T-helper 1 cell (primary cell): ENCODE measurements around the gene USP47.
A peak's percentile ranks its signal among the peaks of the same experiment; 100 is the strongest.

Experiments used
- DNase-seq, 5 donors: peaks; one replicate each; pipeline ENCODE4 v3.0.0-alpha.2; 2012 to 2020
- total RNA-seq, 4 donors: gene quantifications; one replicate each; lab custom pipeline; 2026; lab: John Stamatoyannopoulos, UW

The USP47 gene, protein sequence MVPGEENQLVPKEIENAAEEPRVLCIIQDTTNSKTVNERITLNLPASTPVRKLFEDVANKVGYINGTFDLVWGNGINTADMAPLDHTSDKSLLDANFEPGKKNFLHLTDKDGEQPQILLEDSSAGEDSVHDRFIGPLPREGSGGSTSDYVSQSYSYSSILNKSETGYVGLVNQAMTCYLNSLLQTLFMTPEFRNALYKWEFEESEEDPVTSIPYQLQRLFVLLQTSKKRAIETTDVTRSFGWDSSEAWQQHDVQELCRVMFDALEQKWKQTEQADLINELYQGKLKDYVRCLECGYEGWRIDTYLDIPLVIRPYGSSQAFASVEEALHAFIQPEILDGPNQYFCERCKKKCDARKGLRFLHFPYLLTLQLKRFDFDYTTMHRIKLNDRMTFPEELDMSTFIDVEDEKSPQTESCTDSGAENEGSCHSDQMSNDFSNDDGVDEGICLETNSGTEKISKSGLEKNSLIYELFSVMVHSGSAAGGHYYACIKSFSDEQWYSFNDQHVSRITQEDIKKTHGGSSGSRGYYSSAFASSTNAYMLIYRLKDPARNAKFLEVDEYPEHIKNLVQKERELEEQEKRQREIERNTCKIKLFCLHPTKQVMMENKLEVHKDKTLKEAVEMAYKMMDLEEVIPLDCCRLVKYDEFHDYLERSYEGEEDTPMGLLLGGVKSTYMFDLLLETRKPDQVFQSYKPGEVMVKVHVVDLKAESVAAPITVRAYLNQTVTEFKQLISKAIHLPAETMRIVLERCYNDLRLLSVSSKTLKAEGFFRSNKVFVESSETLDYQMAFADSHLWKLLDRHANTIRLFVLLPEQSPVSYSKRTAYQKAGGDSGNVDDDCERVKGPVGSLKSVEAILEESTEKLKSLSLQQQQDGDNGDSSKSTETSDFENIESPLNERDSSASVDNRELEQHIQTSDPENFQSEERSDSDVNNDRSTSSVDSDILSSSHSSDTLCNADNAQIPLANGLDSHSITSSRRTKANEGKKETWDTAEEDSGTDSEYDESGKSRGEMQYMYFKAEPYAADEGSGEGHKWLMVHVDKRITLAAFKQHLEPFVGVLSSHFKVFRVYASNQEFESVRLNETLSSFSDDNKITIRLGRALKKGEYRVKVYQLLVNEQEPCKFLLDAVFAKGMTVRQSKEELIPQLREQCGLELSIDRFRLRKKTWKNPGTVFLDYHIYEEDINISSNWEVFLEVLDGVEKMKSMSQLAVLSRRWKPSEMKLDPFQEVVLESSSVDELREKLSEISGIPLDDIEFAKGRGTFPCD (N-terminal part only)
- total RNA-seq = 165 to 201 (median 174) reads per million in 4 donors

DNA sequence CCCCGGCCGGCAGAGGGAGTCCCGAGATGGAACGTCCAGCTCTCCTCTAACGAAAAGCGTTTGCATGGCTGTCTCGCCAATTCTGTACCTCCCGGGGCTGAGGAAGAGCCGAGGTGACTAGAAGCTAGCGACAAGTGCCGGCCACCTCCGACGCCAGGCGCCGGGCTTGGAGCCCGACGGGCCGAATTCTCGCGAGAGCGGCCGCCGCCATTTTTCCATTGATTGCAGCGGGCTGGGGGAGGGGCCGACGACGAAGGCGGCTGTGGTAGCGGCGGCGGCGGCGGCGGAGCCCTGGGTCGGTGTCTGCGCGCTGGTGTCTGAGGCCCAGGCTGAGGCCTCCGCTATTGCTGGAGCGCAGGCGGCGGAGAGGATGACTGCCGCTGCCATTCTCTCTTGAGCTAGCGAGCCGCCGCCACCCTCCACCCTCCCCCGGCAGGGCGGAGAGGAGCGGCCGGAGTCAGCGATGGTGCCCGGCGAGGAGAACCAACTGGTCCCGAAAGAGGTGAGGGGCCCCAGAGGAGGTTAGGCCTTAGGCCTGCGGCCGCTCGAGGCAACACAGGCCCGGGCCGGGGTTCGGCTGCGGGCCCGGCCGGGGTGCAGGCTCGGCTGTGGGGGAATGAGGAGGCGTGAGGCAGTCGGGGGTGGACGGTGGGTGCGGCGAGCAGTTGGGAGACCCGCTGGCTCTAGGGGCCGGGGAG lies at the start of gene USP47:
TSS of gene USP47 (plus strand) at position 250 of the 698 bp plus-strand sequence. CDS start at position 464, 214 bp downstream.
- DNase-seq = peak; percentile 85 to 94 (median 92)

DNA sequence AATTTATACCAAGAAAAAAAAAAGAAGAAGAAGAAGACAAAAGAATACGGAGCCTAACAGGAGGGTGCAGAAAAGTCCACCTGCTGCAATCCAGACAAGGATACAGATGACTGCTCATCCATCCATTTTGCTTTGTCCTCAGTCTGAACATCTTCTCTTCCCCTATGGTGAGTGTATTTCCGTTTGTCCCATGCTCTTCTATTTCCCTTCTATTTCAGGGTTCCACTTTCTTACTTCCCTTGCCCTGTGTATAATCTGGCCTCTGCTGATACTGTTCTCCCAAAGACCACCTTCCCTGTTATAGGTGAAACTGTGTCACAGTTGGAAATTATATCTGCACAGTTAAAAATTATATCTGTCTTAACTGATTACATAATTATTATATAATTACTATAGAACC lies 48.7 kb upstream of the USP47 start:
- DNase-seq = no peak

DNA sequence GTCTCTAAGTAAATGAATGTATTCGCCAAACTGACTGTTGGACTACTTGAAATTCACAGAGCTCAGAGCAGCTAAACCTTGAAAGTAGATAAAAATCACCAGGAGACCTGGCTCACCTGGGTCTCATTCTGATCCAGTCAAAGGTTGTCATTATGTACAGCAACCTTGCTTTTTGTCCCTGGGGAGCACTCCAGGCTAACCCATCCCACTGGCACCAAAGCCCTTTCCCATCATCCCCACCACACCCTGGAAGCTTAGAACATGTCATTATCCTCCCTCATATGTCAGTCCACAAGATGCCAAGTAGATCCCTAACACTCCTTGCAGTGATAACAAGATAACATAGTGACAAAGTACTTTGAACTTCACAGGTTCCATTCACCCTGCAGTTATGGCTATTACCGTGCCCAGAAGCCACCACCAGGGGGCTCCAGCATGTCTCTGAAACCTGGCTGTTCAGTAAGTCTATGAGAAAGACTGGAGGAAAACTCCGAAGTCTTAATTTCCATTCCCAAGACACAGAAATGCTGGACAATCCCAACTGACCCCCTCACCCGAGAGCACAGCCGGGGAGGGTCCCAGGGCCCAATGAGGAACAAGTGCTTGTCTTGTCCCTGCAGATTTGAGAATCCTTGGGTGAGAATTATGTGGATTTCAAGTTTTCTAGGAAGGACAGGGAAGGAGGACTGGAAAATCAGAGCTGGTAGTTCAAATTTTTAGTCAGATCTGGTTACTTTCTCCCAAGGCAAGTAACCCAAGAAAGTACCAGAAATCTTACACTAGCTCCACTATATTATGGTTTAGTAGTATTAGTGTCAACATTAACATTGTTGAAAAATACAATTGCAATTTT lies 43.0 kb upstream of the USP47 start:
- DNase-seq = peak; percentile 47 to 65 (median 63)

DNA sequence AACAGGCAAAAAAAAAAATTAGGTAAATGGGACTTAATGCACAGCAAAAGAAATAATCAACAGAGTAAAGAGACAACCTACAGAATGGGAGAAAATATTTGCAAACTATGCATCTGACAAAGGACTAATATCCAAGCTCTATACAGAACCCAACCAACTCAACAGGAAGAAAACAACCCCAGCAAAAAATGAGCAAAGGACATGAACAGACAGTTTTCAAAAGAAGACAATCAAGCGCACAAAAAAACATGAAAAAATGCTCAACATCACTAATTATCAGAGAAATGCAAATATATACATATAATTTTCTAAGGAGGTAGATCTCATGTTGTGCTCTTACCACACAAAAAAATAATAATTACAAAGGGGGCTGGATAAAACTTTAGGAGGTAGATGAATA lies 36.5 kb upstream of the USP47 start:
- DNase-seq = no peak

DNA sequence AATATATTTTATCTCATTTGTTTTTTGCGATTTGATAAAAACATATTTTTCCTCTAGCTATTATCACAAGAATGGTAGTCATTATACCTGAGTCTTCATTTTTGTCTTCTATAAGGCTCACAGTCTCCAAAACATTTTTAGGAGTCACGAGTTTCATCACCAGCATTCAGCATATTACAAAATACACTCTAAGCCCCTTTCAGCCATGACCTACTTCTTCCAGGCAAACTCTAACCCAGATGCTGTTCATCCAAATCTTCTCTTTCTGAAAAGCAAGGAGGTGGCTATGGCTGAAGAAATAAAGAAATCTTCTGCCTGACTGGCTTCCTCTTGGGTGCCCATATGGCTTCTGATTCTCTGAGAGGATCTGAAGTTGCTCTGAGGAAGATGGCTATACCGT lies 35.7 kb upstream of the USP47 start:
- no peak for DNase-seq

DNA sequence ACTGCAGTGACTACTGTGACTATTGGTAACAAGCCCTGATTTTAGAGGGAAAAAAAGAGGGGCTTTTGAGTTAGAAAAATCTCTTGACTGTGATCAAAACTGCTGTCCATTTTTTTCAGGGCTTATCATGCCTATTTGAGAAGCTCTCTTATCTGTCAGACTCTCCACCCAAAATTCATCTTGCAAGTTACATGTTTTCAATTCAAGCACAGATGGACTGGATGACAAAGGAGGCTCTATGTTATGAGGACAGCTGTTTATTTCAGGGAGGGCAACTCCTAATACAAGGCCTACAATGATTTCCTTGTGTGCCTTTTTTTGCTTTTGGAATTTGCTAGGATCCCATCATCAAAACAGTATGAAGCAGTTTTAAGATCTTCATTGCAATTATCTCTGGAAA lies 35.2 kb upstream of the USP47 start:
- no peak for DNase-seq

DNA sequence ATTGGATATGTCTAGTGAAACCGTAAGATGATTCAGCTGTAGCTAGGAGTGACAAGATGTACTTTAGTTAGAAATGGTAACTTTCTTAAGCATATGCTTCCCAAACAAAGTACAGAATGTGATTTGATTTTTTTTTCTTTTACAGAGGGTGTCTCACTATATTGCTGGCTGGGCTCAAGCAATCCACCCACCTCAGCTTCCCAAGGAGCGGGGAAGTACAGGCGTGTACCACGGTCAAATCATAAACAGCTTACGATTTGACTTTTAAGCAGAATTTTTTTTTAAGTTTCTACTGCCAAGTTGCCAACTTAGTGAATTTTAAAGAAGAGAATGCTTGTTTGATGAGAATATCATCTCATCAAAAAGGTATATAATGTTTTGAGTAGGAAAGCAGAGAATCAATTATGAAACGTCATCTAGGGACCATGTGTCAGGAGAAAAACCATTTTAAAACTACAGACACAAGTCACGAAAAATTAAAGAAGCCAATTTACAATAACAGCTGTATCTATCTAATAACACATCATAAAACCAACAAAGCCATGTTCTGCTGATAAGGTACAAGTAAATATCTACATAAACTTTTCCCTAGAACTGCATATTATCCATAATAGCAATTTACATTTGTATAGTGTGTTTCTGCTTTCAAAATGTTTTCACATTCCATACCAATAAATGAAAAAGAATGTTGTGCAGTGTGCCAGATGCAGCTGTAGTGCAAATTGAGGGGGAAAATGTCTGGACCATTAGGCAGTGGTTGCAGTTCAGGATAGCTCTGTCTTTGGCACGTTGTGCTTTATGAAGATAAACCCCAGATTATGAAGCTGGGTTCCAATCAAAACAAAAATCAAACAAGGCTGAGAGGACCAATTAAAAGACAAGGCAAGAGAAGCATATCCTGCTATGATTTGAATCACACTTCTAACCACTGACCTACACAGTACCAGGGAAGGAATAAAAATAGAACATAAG lies 33.7 kb upstream of the USP47 start:
- no peak for DNase-seq

DNA sequence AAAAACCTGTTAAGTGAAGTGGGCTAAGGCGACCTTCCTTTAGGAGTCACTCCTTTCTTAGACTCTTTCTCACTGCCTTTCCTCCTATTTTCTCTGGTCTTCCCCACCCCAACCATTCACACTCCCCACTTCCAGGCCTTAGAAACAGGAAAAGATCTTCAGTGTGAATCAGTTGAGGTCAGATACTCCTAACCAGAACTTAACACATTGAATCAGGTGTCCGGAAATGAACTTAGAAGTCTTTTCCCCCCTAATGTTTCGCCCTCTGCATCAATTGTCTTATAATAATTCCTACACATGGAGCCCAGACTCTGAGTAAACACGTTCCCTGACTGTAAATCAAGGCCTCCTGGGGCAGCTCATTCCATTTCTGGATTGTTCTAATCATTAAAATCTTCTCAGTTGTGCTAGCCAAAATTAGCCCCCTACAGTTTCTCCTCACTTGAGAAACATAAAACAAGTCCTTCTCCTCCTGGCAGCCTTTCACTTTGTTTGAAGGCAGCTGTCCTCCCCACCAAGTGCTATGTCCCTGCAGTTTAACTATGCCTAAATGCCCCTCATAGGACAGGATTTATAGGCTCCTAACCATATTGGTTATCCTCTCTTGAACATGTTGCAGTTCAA lies 32.7 kb upstream of the USP47 start:
- DNase-seq = no peak

DNA sequence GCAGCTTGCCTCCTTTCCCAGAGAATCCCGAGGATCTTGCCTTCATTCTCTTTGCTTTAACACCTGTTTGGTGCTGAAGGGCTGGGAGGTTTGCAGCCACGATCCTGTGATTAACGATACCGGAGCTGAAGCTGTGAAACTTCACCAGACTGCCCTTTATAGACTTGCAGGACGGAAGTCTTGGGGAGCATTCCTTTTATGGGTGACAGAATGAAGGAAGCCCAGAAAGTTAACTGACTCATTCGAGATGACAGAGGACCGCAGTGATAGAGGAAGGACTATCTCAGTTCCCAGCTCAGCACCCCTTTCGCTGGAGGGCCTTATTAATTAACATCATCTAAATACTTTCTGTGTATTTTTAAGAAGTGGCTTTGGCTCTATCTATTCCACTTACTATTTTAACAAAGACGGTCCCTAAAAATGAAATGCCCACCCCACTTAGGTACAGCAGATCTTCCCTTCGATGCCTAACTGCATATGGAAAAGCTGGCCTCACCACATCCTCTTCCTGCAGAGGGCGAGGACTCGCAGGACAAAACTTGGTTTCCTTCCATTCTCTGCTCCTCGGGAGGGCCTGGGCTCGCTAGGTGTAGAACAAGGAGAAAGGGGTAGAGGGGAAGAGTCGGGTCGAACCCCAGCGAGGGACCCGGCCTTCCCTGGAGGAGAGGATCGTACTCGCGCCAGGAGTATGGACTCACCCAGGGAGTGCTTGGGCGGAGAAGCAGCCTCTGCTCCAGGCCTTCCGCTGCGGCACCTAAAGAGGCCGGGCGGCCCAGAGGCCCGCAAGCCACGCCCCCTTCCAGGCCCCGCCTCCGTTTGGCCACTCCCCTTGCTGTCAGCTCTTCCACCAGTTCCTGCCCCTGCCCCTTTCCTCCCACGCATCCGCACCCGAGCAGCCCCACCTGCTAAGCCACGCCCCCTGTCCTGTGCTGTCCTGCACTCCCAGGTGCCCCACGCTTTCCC lies 30.7 kb upstream of the USP47 start:
- DNase-seq = peak in 1 of 5 donors; percentile 3

DNA sequence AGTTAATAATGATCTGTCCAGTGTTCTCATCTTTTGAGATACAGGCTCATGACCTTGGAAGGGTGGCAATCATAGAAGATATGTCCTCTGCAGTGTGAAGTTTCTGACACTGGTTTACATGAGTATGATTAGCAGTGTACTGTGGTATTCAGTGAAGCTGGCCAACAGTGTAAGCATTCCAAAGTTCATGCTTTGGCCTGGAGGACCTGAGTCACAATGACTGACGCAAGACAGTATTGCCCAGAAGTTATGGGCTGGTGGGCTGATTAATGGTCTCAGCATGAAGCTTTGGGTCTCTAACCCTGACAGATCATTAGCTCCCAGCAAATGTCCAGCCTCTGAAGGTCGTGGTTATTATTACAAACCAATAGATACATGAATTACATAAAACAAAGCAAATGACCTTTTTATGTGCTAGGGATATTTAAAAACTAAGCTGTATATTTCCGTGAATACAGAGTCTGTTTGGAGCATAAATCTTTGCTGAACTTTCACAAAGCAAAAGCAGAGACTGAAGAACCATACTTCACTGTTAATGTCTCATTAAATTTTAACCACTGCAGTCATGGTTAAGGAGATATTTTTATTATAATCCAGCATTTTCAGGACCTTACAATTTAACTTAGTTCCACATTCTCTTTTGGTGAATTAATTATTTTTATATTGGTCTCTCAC lies 28.3 kb upstream of the USP47 start:
- no peak for DNase-seq

DNA sequence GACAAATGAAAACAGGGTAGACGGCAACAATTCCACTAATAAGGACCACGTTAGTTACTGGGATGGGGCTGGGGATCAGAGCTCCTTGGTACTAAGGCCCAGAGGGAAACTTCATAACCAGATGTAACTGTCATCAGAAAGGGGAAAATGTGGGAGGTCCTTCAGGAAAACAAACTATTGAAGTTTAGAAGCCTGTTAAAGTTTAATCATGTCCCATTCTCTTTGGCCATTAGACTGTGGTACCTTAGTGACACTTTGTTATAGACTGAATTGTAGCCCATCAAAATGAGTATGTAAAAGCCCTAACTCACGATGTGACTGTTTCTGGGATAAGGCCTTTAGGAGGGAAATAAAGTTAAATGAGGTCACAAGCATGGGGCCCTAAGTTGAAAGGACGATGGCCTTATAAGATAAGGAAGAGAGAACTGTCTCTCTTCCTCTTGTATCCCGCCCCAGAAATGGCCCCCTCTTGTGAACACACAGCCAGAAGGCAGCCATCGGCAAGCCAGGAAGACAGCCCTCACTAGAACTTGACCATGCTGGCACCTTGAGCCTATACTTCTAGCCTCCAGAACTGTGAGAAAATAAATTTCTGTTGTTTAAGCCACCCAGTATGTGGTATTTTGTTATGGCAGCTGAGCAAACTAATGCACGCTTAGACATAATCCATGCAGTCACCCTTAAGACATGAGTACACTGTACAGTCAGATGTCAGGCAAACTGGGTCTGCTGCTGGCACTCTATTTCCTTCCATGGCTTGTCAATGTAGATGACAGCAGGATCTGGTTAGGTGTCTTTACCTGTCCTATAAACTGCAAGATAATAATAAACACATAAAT lies 26.9 kb upstream of the USP47 start:
- DNase-seq = no peak

DNA sequence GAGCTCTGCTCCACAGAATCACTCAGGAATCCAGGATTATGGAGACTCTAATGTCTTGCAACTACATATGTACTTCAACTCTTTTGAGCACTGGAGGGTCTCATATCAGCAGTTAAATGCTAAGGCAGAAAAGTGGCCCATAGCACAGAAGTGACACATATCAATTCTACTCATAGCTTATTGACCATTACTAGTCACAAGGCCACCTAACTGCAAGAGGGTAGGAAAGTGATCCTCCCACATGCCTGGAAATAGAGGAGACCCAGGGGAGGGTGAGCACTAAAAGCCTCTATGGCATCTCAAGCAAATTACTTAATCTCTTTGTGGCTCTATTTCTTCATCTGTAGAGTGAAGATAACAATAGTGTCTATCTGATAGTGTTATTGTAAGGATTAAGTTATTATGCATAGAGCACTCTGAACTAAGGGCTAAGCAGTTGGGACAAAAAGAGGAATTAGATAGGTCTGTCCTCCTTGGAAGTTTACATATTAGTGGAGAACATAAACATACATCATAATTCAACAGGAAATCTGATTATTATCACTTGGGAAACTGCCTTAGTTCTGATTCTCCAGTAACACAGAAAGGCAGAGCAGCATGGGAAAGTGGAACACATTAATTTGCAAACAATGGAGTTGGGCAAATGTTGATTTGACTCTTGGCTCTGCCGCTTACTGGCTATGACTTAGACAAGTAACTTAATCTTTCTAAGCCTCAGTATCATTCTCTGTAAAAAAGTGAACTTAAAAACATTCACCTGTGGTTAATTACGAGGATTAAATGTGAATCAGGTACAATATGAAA lies 25.1 kb upstream of the USP47 start:
- no peak for DNase-seq

DNA sequence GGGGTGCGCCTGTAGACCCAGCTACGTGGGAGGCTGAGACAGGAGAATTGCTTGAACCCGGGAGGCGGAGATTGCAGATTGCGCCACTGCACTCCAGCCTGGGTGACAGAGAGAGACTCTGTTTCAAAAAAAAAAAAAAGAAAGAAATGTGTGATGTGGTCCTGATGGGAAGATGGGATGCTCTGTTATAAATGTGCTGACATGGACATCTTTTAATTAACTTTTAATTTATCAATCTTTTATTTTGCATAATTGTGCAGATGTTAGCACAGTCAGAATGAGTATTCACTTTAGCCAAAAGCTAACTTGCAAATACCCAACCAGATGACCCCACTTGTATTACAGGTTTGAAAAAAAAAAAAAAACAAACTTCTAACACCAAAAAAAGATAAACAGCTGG lies 23.8 kb upstream of the USP47 start:
- DNase-seq = no peak

DNA sequence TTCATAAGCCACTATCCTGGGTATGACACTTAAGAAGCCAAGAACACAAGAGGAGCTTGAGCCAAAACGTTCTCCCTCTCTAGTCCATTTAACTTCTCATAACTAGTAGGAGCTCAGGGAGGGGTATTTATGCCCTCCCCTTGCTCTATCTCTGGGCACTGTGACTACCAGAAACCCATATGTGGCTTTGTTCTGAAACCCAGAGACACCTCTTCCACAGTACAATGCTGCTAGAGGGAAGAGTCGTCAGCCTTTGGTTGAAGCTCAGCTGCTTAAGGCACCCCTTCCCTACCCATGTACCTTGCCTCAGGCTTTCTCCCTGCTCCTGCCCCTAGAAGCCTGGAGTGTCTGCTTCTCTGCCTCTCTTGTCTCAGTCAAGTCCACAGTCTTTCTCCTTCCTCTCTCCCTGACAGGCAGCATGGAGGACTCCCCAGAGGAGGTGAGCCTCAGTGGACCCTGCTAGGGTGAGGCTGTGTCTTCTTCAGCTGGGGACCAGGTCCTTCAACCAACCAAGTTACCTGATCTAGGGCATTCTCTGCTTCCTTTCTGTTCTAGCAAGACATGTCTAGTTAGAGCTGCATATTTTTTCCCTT lies 23.1 kb upstream of the USP47 start:
- no peak for DNase-seq

DNA sequence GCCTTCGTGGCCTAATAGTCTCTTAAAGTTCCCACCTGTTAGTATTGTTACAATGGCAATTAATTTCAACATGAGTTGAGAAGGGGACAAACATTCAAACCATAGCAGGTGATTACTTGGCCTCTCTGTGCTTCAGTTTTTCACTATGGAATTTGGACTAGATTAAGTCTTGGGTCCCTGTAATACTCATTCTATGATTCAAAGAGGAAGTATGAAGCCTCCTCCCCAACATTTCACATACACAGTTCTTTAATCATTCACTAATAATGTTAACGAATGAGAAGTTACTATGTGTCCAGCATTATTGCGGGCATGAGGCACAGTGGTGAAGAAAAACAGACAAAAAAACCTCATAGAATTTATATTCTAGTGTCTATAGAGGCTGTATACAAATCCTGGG lies 19.9 kb upstream of the USP47 start:
- no peak for DNase-seq
